ENCODE measurements around the gene SOBP.
A peak's percentile ranks its signal among the peaks of the same experiment; 100 is the strongest.

Gene SOBP

DNA sequence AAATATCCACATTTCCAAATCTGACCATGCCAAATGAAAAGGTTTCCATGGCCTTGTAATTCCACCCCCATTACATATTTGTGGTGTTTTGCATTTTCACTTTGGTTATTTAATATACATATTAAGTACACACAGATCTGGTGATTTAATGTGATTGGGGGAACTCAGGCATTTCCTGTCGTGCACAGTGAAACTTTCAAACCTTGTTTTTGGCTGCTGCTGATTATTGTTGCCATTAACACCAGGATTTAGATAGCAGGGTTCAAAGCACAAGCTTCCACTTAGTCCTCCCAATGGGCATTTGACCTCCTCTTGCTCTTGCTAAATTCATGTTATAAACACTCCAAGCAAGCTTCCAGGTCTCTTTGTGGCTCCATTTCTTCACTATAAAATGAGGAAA is 166.5 kb downstream of the SOBP start:
- Histone ChIP-seq H3K79me2 (ENCODE audit: insufficient read depth, low read depth) (no peaks in the 10 kb centered on the region), H3K36me3 (ENCODE audit: insufficient read depth) (no peaks in the 10 kb centered on the region), H3K9ac (no peak overlapping the region), H3K4me1 (ENCODE audit: low read depth, poor library complexity, severe bottlenecking) (peaks cover 41% of the 10 kb centered on the region), H3K4me2 (peak overlapping the region; percentile 53), H2AFZ (ENCODE audit: low read depth) (no peak overlapping the region), H3K27ac (no peak overlapping the region), H3K4me3 (IDR thresholded peaks at IDR 0.05; ENCODE audit: insufficient read depth, low read depth, low read length) (no peak overlapping the region), H4K20me1 (ENCODE audit: insufficient read depth) (no peaks in the 10 kb centered on the region), H3K27me3 (ENCODE audit: insufficient read depth, low read depth) (no peaks in the 10 kb centered on the region)
- TF ChIP-seq, protein P1, sequence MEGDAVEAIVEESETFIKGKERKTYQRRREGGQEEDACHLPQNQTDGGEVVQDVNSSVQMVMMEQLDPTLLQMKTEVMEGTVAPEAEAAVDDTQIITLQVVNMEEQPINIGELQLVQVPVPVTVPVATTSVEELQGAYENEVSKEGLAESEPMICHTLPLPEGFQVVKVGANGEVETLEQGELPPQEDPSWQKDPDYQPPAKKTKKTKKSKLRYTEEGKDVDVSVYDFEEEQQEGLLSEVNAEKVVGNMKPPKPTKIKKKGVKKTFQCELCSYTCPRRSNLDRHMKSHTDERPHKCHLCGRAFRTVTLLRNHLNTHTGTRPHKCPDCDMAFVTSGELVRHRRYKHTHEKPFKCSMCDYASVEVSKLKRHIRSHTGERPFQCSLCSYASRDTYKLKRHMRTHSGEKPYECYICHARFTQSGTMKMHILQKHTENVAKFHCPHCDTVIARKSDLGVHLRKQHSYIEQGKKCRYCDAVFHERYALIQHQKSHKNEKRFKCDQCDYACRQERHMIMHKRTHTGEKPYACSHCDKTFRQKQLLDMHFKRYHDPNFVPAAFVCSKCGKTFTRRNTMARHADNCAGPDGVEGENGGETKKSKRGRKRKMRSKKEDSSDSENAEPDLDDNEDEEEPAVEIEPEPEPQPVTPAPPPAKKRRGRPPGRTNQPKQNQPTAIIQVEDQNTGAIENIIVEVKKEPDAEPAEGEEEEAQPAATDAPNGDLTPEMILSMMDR (conservative IDR thresholded peaks at IDR 0.05; ENCODE audit: low read depth, low read length) = no peak

DNA sequence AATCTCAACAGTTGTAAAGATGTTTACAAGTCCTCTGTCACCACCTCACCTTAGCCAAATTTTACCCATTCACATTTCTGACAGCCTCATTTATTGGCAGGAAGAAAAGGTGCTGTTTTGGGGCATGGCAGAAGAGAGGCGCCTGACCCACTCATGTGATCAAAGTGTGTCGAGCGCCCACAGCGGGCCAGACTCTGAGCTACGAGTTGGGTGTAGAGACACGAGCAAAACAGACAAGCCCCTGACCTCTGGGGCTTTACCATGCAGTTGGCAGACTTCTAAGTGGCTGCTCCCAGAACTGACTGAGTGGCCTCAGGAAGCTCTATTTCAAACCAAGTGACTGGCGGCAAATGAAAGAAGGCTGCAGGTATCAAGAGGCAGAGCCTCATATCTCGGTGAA is 167.0 kb downstream of the SOBP start:
- Histone ChIP-seq H2AFZ (ENCODE audit: low read depth) (no peak overlapping the region), H3K4me3 (IDR thresholded peaks at IDR 0.05; ENCODE audit: insufficient read depth, low read depth, low read length) (no peak overlapping the region), H3K9ac (no peak overlapping the region), H3K27me3 (ENCODE audit: insufficient read depth, low read depth) (no peaks in the 10 kb centered on the region), H3K4me2 (peak overlapping the region; percentile 53), H3K36me3 (ENCODE audit: insufficient read depth) (no peaks in the 10 kb centered on the region), H3K79me2 (ENCODE audit: insufficient read depth, low read depth) (no peaks in the 10 kb centered on the region), H4K20me1 (ENCODE audit: insufficient read depth) (no peaks in the 10 kb centered on the region), H3K27ac (no peak overlapping the region), H3K4me1 (ENCODE audit: low read depth, poor library complexity, severe bottlenecking) (peaks cover 41% of the 10 kb centered on the region)
- TF ChIP-seq, protein P1 (conservative IDR thresholded peaks at IDR 0.05; ENCODE audit: low read depth, low read length) = no peak

DNA sequence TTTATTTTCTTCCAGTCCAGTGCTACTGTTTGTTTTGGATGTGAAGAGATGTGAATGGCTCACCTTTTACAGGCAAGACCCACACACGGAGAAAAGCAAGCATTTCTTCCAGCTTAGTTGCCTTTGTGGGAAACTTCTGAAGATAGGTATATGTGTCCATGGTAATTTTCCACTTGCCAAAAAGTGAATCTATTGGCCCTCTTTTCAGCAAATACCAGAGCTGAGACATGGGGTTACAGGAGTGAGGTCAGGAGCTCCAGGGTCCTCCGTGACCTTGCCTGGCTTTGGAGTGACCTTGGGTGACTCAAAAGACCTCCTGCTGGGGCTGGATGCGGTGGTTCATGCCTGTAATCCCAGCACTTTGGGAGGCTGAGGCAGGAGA is 167.4 kb downstream of the SOBP start:
- TF ChIP-seq, protein P1 (conservative IDR thresholded peaks at IDR 0.05; ENCODE audit: low read depth, low read length) = no peak
- H2AFZ ChIP-seq (ENCODE audit: low read depth) = no peak overlapping the region
- H3K36me3 ChIP-seq (ENCODE audit: insufficient read depth) = no peaks in the 10 kb centered on the region
- H3K79me2 ChIP-seq (ENCODE audit: insufficient read depth, low read depth) = no peaks in the 10 kb centered on the region
- H4K20me1 ChIP-seq (ENCODE audit: insufficient read depth) = no peaks in the 10 kb centered on the region
- peak overlapping the region; percentile 30; the same call in 1 of the 2 replicates for H3K27ac ChIP-seq
- no peak overlapping the region for H3K4me3 ChIP-seq (IDR thresholded peaks at IDR 0.05; ENCODE audit: insufficient read depth, low read depth, low read length)
- H3K4me2 ChIP-seq = peak overlapping the region; percentile 76; the same call in 1 of the 2 replicates
- H3K9ac ChIP-seq = no peak overlapping the region
- H3K27me3 ChIP-seq (ENCODE audit: insufficient read depth, low read depth) = no peaks in the 10 kb centered on the region
- peaks cover 41% of the 10 kb centered on the region for H3K4me1 ChIP-seq (ENCODE audit: low read depth, poor library complexity, severe bottlenecking)

DNA sequence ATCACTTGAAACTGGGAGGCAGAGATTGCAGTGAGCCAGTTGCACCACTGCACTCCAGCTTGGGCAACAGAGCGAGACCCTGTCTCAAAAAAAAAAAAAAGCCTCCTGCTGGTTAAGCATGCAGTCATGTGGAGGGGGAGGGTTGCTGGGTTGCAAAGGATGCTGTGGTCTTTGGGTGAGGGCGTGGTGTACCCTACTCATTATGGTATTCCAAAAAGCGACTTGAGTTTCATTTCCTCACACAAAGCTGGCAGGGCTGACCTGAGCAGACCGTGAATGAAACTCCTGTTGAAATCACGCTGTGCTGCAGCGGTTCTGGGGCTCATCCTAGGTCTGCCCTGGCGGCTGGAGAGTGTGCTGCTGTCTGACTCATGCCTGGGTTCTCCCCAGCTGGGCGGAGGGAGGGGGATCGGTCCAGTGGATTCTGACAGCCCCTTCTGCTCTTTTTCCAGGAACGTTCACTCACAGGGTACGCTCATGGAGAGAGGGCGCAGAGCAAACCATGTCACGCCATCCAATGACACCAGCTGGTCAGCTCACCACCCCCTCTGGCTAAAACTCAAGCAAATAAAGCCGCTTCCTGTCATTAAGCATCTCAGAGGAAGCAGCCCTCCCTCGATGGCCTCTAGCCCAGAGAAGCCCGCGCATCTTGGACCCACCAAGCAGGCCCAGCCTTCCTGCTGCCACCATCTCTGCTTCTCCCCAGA is 168.0 kb downstream of the SOBP start:
- no peak overlapping the region for H3K4me3 ChIP-seq (IDR thresholded peaks at IDR 0.05; ENCODE audit: insufficient read depth, low read depth, low read length)
- peak overlapping the region; percentile 54 for H2AFZ ChIP-seq (ENCODE audit: low read depth)
- H3K27me3 ChIP-seq (ENCODE audit: insufficient read depth, low read depth) = no peaks in the 10 kb centered on the region
- H3K9ac ChIP-seq = no peak overlapping the region
- TF ChIP-seq, protein P1 (conservative IDR thresholded peaks at IDR 0.05; ENCODE audit: low read depth, low read length) = no peak
- H3K79me2 ChIP-seq (ENCODE audit: insufficient read depth, low read depth) = no peaks in the 10 kb centered on the region
- no peaks in the 10 kb centered on the region for H3K36me3 ChIP-seq (ENCODE audit: insufficient read depth)
- peak overlapping the region; percentile 76 for H3K4me2 ChIP-seq
- H3K27ac ChIP-seq = peak overlapping the region; percentile 30; the same call in 1 of the 2 replicates
- H4K20me1 ChIP-seq (ENCODE audit: insufficient read depth) = no peaks in the 10 kb centered on the region
- H3K4me1 ChIP-seq (ENCODE audit: low read depth, poor library complexity, severe bottlenecking) = peaks cover 41% of the 10 kb centered on the region

Data from KMS-11 (cell line).